HL-60 (cell line): ENCODE data around the gene SVIL.

ENCODE experiments used
- DNase-seq, 2 experiments: peaks; one replicate each; pipeline ENCODE4 v3.0.0-alpha.2; 2010 to 2020; ENCODE audit warnings: low read depth in 1 of 2, low spot score in 1 of 2
- H3K27ac ChIP-seq: fragments of 250-450 bp; sonication (Bioruptor Pico); replicated peaks from 2 replicates; pipeline ENCODE4 v1.5.1; 2020; ENCODE audit warnings: mild to moderate bottlenecking, moderate library complexity
- H3K27me3 ChIP-seq: fragments of 250-450 bp; sonication (Bioruptor Pico); 2 replicates; pipeline ENCODE4 v1.5.1; 2021; ENCODE audit warnings: mild to moderate bottlenecking, moderate library complexity; ENCODE audit not compliant: insufficient read depth, poor library complexity, severe bottlenecking
- H3K4me3 ChIP-seq: replicated peaks from 2 replicates; pipeline ENCODE4 v1.5.1; 2011; ENCODE audit warnings: mild to moderate bottlenecking, control low read depth, low read length; ENCODE audit not compliant: insufficient read depth
- CTCF ChIP-seq: IDR thresholded peaks from one replicate; pipeline ENCODE4 v1.5.1; 2011; ENCODE audit warnings: low read length, control low read depth, inconsistent platforms; ENCODE audit not compliant: insufficient read depth
- GABPA ChIP-seq: IDR thresholded peaks from 2 replicates; pipeline ENCODE4 v1.6.1; 2012; ENCODE audit warnings: low read depth
- POLR2AphosphoS5 ChIP-seq: IDR thresholded peaks from 2 replicates; pipeline ENCODE4 v1.6.1; 2012; ENCODE audit warnings: low read depth
- REST ChIP-seq: IDR thresholded peaks from 2 replicates; pipeline ENCODE4 v1.6.1; 2012; ENCODE audit warnings: low read depth; ENCODE audit not compliant: insufficient replicate concordance
- SPI1 ChIP-seq: IDR thresholded peaks from 2 replicates; pipeline ENCODE4 v1.6.1; 2012; ENCODE audit warnings: low read depth, mild to moderate bottlenecking, borderline replicate concordance

The SVIL gene

GRCh38 chr10:29559996-29560395 is 74.8 kb downstream of the SVIL start:
- Histone ChIP-seq H3K27ac (no peak overlapping the region), H3K4me3 (no peak overlapping the region)

GRCh38 chr10:29557665-29558064 is 77.1 kb downstream of the SVIL start:
- TF ChIP-seq GABPA (no peak), POLR2AphosphoS5 (no peak), CTCF (no peak), SPI1 (no peak), REST (no peak)
- H3K4me3 ChIP-seq, result no peak overlapping the region
- no peak for DNase-seq
- no peaks in the 10 kb centered on the region for H3K27me3 ChIP-seq
- no peak overlapping the region for H3K27ac ChIP-seq

More at GRCh38 chr10:29559996-29560395, 74.8 kb downstream of the SVIL start:
- H3K27me3 ChIP-seq, result no peaks in the 10 kb centered on the region
- DNase-seq, result no peak
- TF ChIP-seq SPI1 (no peak), GABPA (no peak), POLR2AphosphoS5 (no peak), REST (no peak), CTCF (no peak)

GRCh38 chr10:29555746-29556481 is 78.9 kb downstream of the SVIL start:
- no peak overlapping the region for H3K4me3 ChIP-seq
- H3K27me3 ChIP-seq, result no peaks in the 10 kb centered on the region
- no peak for DNase-seq
- TF ChIP-seq CTCF (no peak), GABPA (no peak), POLR2AphosphoS5 (no peak), SPI1 (no peak), REST (no peak)
- H3K27ac ChIP-seq, result no peak overlapping the region
